ENCODE results near the gene ABHD2.
"Not testable (repeated sequence)": the region's sequence is repeated elsewhere in the genome, so short reads cannot be mapped to it uniquely, and the experiment has no call there.

ABHD2 gene

DNA sequence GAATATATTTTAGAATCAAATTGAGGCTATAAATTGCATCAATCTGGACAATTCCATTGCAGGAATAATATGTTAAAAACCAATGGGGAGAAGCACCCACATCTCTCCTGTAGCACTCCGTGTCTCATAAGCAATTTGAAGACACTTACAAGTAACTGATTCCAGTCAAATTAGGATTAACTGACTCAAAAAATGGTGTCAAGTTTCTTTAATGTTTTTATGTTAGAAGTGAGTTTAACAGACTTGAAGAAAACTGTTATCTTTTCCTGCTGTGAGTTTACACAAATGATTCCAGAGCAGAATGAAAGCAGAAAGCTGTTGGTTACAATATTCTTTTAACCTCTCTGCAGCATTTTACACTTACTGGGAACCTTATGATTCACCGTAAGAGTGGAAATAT lies 109.9 kb downstream of the ABHD2 start:
- no peak for FAIRE-seq

DNA sequence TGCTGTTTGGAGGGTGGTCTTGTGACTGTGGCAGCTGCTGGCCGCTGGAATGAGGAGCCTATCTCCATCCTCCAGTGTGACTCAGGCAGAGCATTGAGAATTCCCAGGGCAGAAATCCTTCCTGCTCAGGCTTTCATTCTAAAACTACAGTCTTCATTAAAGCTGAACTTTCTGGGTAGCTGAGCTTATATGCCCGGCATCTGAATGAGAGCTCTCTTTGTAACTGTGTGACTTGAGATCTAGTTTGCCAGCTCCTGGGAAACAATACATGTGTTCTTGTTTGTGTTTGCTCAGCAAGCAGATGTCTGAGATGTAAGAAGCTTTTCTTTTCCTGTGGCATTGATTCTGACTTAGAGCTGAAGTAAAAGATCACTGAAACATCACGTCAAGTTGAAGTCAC lies 110.7 kb downstream of the ABHD2 start:
- no peak for FAIRE-seq

DNA sequence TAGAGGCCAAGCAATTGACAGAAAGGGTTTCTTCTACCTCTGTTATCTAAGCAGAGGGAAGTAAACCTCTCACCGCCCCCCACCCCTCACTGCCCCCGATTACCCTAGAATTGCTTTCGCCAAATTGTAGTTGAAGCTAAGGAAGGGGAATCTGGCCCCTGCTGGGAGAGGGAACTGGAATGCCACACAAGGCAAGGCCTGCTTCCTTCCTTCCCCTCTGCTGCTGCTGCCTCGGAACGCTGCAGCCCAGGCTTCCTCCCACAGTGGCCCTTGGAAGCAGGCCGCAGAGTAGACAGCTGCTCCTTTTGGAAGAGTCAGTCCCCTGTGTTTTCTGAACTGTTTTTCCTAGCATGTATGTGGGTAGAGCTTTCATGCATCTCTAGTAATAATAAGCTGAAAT lies 111.5 kb downstream of the ABHD2 start:
- FAIRE-seq = no peak

DNA sequence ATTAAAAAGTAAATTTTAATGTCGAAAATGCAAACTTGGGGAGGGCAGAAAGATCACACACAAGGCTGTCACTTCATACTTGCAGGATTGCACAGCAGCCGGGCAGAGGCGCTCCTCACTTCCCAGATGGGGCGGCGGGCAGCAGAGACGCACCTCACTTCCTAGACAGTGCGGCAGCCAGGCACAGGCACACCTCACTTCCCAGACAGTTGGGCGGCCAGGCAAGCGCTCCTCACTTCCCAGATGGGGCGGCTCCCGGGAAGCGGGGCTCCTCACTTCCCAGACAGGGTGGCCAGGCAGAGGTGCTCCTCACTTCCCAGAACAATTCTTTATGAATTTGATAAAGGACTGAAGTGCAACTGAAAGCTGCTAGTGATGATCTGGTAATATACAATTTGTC lies 111.9 kb downstream of the ABHD2 start:
- FAIRE-seq = no peak

DNA sequence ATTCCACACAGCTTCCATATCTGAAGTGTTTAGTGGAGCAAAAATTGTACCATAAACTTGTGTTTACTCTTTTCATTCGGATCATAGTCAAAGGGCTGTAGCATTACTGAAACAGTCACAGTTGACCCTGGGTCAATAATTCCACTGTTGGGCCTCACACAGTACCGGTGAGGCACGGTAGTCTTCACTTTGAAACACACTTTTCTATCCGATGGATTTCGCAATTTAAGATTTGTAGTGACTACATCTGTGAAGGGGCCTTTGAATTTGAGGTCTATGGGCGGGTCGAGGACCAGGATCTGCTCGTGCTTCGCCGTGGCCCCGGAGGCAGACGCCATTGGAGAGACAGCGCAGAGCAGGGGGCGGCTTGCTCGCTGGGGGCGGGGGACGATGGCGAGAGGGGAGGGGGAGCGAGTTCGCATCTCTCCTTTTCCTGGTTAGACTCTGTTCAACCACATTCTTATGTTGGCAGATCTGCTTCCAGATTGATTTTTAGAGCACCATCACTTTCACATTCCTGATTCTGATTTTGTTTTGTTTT lies 113.3 kb downstream of the ABHD2 start:
- no peak for FAIRE-seq

DNA sequence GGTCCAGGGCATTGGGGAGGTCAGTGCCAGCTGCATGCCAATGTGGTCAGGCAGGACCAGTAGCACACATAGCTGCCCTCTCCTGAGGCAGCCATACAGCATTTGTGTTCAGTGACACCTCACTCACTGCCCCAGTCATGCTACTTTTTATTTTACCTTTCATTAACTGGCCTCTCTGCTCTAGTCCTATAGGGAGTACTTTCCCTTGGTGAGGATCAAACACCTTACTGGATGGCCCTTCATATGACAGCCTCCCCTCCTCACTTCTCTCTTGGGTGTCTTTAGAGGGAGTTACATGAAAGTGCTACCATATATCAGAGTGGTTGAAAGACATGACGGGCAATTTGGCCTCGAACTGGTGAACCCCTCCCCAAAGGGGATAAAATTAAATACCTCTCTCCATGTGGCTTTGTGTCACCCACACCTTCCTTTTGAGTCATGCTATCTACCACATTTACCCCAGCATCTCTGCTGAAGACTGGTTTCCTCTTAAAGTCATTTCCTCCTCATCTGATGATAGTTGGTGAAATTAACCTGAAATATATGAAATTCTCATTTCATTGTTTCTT lies 115.5 kb downstream of the ABHD2 start:
- FAIRE-seq = no peak

DNA sequence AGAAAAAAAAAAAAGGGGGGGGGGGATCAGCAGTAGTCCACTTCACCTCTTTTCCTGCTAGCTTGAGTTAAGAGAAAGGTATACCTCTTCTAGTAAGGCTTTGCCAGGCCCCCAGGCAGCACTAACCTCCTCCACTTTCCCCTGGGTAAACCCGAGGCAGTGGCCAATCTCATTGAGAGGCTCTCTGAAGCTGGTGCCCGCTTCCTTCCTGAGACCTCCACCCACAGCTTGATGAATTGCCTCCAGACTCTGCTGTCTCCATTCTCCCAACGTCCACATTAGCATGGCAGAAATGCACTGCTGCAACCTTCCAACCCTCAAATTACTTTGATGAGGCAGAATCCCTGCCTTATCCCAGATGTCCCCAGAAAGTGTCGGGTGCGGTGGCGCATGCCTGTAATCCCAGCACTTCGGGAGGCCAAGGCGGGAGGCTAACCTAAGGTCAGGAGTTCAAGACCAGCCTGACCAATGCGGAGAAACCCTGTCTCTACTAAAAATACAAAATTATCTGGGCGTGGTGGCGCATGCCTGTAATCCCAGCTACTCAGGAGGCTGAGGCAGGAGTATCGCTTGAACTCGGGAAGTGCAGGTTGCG lies 117.8 kb downstream of the ABHD2 start:
- no peak for FAIRE-seq

DNA sequence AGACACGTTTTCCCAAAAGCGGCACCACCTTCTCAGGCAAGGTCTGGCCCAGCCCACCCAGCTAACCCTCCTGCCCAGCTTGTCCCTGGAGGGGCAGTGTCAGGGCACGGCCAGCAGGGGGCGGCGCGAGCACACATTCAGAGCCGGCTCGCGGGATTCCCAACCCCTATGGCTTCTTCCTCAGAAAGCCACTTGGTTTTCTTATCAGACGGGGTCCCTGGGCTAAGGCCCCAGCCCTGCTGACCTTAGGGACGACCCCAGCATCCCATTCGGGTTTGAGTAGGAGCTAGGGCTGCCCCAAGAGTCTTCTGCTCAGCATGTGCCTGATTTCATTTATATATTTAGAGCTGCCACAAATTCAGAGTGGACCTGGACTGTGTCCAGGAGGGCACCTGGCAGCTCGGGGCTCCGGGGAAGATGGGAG lies 118.7 kb downstream of the ABHD2 start:
- no peak for FAIRE-seq

DNA sequence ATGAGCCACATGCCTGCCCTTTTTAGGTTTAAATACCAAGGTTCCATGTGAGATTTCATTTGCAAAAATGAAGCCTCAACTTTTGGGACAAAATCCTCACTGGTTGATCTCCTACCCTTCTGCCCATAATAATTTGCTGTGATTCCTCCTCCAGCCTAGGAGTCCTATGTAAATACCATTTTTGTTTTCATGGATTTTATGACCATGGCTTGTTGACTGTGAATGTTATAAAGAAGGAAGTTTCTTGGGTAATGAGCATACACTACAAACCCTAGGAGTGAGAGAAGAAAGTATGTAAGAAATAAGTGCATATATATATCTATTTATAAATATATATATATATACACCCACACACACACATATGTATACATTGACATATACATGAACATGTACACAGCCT lies 120.0 kb downstream of the ABHD2 start:
- no peak for FAIRE-seq

DNA sequence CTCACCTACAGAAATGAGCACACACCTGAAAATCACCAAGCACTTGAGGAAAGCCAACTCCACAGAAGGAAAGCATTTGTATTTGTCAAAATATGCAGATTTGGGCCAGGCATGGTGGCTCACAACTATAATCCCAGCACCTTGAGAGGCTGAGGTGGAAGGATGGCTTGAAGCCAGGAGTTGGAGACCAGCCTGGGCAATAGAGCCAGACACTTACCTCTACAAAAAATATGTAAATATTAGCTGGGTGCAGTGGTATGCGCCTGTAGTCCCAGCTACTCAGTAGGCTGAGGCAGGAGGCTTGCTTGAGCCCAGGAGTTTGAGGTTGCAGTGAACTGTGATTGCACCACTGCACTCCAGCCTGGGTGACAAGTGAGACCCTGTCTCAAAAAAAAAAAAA lies 120.8 kb downstream of the ABHD2 start:
- FAIRE-seq = no peak

DNA sequence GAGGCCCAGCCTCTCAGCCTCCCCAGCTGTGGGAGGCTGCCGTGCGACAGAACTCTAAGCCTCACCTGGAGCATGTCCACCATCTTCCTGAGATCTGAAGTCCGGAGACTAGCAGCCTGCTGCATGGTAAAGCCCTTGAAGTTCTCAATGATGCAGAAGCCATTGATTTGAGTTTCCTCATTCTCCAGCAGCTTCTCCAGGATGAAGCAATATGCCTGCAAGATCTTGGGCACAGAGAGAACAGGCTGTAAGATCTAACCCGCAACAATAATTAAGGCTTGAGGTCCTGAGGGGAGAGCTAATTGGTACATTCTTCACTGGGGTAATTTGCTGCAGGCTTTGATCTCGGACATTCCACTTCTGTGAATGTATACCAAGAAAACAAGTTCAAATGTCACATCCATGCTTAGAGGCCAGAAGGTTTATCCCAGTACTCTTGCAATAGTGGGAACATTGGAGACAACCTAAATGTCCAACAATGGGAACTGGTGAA lies 123.5 kb downstream of the ABHD2 start:
- FAIRE-seq = no peak

DNA sequence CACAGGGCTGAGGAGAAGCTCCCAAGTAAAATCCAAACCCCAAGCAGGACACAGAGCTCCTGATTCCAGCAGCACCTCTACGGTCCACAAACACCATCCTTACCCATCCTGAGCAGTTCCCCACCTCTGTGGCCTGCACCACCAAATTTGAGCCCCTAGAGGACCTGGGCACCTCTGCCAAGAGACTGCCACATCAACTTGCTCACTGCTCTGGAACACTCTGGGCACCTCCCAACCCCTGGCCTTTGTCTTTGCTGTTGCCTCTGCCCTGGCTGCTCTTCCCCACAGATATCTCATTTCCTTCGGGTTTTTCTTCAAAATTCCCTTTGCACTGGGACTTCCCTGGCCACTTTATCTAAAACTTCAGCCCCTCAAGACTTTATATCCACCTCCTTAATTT lies 127.4 kb downstream of the ABHD2 start:
- no peak for FAIRE-seq

DNA sequence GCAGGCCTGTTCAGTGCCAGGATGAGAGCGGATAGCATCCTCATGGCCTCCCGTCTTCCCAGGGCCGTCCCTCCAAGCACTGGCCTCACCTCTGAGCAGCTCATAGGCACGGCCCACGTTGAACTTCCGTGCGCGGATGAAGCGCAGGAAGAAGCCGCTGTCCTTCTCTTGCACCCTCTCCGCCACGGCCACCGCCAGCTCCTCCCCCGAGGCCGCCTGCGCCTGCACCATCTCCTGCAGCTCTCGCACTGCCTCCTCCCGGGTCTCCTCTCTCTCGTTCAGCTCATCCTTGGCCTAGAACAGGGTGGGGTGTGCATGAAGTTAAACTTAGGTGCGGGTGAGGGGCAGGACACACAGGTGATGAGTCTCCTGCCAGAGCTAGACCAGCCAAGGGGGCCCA lies 128.8 kb downstream of the ABHD2 start:
- no peak for FAIRE-seq

DNA sequence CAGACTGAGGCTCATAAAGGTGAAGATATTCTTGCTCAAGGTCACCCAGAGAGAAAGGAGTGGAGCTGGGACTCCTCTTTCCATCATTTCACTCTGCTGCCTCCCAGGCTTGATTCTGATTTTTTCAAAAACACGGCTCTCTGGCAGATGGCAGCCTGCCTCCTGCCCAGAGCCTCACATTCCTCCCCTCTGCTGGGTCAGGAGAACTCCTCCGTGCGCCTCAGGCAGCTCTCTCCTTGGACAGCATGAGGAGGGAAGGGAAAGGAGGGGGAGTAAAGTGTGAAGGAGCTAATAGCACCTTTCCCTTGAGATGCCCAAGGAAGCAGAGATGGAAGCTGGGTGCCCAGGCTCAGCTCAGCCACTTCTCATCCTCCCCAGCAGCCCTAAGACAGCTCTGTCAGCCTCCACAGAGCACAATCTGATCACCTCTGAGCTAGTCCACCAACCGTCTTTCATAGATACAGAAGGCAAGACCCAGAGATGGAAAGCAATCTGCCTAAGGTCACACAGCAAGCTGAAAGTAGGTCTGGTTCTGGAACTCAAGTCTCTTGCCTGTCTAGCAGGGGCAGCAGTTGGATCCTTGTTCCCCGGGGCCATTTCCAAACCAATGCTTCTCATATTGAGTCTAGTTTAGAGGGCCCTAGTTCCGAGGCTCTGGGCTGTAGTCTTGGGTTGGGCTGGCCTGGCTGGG lies 129.6 kb downstream of the ABHD2 start:
- no peak for FAIRE-seq

DNA sequence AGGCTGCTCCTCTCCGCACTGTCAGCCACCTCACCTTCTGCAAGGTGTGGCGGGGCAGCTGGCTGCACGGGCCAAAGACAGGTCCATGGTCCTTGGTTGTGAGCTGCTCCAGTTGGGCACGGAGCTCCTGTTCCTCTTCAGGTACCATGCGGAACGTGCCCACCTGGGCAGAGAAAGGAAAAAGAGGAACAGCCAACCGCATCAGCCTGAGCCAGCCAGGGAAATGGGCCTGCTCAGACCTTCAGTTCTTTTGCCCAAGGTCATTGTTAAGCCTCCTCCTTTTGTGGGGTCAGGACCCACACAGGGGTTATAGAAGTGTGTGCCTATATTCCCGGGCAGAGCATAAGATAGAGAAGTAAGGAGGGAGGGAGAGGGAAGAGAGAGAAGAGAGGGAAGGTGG lies 130.3 kb downstream of the ABHD2 start:
- FAIRE-seq = no peak

DNA sequence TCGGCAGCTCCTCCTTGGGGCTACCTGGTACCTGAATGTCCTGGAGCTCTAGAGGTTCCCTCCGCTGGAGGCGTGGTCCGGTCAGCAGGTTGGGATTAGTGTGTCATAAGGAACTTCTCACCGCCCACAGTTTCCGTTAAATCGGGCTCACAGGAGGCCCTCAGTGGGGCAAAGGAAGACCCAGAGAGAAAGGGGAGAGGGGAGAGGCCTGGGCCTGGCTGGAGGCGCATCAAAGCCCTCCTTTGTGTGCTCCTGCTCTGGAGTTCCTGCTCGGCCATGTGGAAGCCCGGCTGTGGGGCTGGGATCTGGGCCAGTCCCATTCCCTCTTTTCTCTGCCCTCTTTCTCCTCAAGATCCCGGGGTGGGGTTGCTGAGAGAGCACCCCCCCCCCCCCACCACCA lies 133.3 kb downstream of the ABHD2 start, which contains the start of gene RLBP1:
Gene RLBP1, minus strand, starts transcription at position 37 of the 400 bp plus-strand sequence. CDS start 2,604 bp downstream, outside the sequence.
- no peak for FAIRE-seq

DNA sequence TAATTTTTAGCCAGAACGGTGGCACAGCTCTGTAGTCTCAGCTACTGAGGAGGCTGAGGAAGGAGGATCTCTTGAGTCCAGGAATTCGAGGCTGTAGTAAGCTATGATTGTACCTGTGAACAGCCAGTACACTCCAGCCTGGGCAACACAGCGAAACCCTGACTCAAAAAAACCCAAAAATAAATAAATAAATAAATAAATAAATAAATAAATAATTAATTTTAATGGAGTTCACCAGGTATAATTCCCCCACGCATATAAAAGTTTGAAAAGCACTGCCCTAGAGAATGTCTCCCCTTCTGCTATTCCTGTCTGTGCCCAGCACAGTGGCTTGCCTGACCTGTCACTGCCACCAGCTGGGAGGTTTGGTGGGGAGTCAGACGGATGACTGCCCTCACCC lies 137.3 kb downstream of the ABHD2 start:
- FAIRE-seq = no peak

DNA sequence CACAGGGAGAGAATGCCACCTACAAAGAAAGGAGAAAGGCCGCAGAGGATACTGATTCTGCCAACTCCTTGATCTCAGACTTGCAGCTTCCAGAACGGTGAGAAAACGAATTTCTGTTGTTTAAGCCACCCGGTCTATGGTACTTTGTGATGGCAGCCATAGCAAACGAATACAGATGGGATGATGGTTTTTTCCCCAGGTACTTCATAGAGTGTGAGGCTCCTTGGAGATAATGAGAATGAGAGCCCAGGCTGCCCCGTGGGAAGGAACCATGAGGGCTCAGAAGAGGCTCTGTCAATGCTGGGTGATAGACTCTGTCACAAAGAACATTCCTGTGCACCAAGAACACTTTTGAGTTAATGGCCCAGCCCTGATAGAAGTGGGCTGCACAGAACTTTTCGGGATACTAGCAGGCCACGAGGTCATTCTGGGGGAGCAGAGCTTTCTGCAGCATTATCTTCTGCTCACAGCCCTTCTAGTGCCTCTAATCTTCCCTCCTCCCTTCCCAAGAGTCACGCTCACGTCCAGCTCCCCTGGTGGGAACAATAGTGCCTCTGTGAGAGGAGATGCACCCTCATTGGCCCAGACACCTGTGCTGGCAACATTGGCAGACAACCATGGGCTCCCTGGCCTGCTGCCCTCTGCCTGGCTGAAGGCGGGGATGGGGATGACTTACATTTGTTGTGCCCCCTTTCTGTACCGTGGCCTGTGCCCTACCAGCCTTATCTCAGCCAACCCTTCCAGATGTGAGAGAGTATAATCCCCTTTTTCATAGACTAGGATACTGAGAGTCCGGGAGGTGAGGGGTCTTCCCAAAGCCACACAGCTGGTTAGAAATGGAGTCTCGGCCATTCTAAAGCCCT lies 138.3 kb downstream of the ABHD2 start:
- no peak for FAIRE-seq

DNA sequence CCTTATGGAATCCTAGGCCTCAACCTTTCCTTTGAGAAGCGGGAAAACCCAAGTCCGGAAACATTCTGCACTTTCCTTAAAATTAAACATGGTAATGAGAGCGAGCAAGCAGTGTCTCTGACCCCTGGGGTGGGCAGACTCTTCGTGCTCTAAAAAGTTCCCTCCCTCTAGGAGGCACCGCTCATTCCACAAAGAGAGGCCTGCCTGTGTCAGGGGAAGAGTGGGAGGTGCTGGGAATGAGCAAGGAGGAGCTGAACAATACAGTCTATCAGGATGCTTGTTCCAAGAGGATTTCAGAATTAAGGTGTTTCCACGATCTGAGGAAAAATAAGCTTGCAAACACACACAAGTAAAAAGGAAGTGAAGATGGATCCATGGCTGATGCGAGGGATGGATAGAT lies 139.2 kb downstream of the ABHD2 start:
- FAIRE-seq = no peak

DNA sequence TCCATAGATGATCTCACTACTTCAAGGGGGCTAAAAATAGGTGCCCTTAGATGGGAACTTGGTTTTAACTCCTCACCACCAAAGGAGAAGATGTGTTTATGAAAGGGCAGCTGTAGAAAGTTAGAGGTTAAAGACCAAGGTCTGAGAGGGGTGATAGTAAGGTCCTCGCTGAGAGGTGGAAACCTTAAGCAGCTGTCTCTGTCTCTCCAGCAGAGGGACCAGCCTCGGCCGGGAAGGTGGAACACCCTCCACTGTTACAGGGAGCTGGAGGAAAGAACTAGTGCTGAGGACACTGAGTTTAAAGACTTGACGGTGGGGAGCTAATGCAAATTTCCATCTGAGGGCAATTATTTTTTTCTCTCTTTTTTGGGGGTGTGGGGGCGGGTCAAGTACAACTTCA lies 142.0 kb downstream of the ABHD2 start:
- no peak for FAIRE-seq

DNA sequence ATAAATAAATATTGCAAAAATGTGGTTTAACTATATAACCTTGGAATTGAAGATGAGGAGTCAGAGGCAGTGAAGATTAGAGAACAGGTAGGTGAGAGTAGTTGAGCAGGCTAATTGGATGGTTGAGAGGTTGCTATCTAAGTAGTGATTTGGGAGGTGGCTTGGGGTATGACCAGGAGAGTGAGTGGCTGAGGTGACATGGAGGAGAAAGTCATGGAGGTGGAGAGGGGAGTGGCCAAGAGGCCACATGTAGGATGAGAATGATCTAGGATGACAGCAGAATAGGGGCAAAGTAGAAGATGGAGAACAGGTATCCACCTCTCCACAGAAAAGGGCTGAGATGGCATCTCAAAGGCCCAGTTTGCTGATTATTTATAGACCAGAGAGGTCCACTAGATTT lies 143.6 kb downstream of the ABHD2 start:
- FAIRE-seq = no peak

DNA sequence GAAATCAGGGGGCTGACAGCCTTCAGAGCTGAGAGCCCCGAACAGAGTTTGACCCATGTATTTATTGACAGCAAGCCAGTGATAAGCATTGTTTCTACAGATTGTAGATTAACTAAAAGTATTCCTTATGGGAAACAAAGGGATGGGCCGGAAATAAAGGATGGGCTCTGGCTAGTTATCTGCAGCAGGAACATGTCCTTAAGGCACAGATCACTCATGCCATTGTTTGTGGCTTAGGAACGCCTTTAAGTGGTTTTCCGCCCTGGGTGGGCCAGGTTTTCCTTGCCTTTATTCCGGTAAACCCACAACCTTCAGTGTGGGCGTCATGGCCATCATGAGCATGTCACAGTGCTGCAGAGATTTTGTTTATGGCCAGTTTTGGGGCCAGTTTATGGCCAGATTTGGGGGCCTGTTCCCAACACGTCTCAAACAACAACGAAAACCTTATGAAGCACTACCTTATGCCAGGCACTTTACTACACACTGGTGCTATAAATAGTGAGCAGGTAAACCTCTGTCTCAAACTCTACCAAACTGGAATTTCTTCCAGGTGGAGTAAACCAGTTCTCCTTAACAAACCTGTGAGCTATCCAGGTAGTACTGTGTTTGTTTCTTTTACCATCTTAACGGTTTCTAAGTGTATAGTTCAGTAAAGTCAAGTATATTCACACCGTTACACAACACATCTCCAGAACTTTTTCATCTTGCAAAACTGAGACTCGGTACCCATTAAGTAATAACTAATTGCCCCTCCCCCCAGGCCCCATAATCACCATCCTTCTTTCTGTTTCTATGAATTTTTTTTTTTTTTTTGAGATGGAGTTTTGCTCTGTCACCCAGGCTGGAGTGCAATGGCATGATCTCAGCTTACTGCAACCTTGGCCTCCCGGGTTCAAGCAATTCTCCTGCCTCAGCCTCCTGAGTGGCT lies 151.9 kb downstream of the ABHD2 start:
- not testable (repeated sequence) for FAIRE-seq

Measured in colon (tissue), 2 donors.